ENCODE measurements around the gene TTYH1.
A peak's percentile ranks its signal among the peaks of the same experiment; 100 is the strongest.

TTYH1 gene

GRCh38 chr19:54391589-54392061, 23.6 kb upstream of the TTYH1 start:
- peak in 1 of 58 donors; percentile 2 for DNase-seq

GRCh38 chr19:54392105-54392504, 23.2 kb upstream of the TTYH1 start:
- no peak for DNase-seq

DNA sequence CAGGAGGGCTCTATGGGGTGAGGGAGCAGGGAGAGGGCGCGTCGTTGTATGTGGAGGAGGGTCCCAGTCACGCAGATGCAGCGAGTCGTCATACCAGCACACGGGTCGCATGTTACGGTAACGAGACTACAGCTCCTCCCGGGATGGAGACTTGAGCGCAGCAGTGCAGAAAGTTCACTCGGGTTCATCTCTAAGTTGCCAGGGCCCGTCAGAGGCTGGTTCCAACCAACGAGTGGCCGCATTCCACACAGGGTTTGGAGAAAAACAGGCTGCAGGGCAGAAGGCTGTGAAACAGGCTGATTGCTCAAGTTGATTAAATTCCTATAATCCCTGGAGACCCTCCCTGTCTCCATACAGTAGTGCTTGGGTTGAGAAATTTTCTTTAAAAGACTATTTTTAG, 21.9 kb upstream of the TTYH1 start:
- no peak for DNase-seq

- DNase-seq = no peak
Observed at GRCh38 chr19:54395685-54396084, 19.6 kb upstream of the TTYH1 start.

GRCh38 chr19:54399189-54399588, 16.1 kb upstream of the TTYH1 start:
- no peak for DNase-seq

- DNase-seq = no peak
Observed at GRCh38 chr19:54400913-54401312, 14.4 kb upstream of the TTYH1 start.

DNA sequence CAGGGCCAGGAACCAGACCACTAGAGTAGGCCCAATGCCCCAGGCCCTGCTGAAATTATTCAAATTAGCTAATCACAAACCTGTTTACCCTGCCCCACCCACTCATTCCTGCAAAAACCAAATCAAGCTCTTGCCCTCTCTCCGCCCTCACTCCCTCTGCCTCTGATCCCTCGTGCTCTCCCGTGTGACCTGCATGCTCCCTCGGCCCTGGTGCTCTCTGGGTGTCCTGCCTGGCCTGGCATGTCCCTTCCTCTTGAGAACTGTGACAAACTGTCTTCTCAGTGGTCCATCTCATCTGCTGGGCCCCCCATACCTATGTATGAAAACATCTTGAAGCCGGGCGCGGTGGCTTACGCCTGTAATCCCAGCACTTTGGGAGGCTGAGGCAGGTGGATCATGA, 12.2 kb upstream of the TTYH1 start:
- no peak for DNase-seq

- DNase-seq = no peak
Observed at GRCh38 chr19:54405628-54406027, 9.6 kb upstream of the TTYH1 start.

GRCh38 chr19:54407780-54408179, 7.5 kb upstream of the TTYH1 start:
- DNase-seq = no peak

DNA sequence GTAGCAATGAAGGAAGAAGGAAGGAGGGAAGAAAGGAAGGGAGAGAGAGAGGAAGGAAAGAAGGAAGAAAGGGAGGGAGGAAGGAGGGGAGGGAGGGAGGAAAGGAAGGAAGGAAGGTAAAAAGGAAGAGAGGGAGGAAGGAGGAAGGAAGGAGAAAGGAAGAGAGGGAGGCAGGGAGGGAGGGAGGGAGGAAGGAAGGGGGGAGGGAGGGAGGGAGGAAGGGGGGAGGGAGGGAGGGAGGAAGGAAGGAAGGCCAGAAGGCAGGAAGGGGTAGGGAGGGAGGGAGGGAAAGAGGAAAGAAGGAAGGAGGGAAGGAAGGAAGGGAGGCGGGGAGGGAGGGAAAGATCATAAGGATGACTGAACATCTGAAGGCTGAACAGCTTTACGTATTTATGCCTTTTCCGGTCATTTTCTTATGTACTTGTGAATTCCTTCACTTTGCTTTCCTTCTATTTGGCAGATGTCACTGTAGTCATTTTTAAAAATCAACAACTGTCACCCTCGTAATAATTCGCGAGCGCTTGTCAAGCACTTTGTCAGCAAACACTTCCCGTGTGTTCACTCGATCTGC, 6.7 kb upstream of the TTYH1 start:
- no peak for DNase-seq

DNA sequence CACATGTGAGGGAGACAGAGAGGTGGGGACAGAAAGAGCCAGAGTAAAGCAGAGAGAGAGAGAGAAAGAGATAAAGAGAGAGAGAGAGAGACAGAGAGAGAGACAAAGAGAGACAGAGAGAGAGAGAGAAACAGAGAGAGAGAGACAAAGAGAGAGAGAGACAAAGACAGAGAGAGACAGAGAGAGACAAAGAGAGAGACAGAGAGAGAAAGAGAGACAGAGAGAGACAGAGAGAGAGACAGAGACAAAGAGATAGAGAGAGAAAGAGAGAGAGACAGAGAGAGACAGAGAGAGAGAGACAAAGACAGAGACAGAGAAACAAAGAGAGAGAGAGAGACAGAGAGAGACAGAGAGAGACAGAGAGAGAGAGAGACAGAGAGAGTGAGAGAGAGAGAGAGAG, 4.2 kb upstream of the TTYH1 start:
- no peak for DNase-seq

DNA sequence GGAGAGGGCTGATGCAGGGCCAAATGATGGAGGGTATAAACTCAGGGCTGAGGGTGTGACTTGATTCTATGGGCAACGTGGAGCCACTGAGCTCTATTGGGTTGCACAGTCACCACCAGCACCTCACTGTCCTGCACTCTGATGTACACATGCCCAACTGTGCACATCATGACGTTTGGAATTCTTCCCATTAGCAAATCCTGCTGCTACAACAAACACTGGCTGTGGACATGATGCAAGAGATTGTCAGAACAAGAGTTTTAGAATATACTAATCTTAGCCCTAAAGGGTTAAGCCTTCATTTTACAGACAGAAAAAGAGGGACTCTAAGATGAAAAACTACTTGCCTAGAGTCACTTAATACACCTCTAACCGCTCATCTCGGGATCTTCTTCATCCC, 2.4 kb upstream of the TTYH1 start:
- no peak for DNase-seq

DNA sequence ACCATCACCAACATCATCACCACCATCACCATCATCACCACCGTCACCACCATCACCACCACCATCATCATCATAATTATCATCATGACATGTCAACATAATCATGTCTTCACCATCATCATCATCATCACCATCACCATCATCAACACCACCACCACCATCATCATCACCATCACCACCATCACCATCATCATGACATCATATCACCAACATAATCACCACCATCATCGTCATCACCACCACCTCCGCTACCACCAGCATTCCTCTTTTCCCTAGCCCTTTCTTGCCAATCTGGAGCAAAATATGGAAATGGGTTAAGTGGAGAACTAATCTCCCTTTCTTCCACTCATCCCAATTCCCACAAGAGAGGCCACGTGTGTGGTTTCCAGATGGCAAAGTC, 1.1 kb upstream of the TTYH1 start:
- no peak for DNase-seq

GRCh38 chr19:54415901-54416673, 823 bp downstream of the TTYH1 start:
- DNase-seq = peak in 4 of 58 donors; percentile 24 to 57 (median 38)

DNA sequence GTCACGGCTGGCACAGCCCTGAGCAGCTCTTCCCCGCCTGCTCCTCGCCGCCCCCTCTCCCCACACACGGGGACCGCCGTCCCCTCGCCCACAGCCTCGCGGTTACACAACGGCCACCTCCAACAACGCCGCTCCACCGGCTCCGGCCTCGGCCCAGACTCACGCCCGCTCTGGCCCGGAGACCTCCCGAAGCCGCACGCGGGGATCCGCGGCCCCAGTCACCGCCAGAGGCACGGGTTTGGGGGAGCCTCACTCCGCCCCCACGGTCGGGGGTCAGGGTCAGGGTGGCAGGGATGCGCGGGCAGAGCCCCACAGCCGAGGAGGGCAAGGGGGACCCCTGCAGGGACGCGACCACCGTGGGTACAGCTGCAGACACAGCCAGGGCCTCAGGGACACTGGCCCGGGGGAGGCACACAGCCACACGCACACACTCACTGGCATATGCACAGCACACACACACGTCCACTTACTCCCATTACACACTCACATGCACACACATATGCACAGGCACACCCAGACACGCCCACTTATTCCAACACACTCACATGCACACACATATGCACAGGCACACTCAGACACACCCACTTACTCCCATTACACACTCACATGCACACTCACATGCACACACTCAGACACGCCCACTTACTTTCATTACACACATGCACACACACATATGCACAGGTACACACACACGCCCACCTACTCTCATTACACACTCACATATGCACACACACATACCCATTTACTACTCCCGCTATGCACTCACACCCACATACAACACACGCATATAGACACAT, 1.6 kb downstream of the TTYH1 start:
- DNase-seq = peak in 7 of 58 donors; percentile 24 to 57 (median 49)

- peak in 46 of 58 donors; percentile 19 to 74 (median 49) for DNase-seq
Observed at GRCh38 chr19:54418030-54418929, 3.0 kb downstream of the TTYH1 start.

DNA sequence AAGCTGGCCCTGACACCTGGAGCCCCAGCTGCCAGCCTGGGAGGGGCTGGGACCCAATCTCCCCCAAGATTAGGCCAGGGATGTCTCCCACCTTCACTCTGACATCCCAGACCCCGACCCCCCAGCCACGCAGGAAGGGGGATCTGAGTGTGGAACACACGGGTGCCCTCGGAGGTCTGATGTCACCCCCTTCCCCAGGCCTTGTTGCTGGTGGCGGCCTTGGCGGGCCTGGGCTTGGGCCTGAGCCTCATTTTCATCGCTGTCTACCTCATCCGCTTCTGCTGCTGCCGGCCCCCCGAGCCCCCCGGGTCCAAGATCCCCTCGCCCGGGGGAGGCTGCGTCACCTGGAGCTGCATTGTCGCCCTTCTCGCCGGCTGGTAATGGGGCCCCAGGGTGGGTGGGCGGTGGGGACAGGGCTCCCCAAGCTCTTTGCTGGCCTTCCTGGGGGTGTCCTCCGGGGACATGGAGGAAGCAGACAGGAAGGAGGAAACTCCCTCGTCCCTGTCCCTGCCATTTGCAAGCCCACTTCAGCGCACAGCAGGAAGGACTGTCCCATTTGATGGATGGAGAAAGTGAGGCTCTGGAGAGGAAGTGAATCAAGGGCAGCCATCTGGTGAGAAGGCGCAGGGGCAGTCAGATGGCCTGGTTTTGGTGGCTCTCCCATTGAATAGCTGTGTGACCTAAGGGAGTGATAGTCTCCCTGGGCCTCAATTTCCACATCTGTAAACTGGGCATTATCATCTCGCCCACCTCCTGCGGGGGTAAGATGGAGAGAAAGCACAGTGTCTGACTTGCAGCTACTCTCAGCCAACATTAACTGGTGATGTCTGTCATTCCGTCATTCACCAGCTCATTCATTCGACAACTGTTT, 3.9 kb downstream of the TTYH1 start:
- peak in 1 of 58 donors; percentile 52 for DNase-seq

DNA sequence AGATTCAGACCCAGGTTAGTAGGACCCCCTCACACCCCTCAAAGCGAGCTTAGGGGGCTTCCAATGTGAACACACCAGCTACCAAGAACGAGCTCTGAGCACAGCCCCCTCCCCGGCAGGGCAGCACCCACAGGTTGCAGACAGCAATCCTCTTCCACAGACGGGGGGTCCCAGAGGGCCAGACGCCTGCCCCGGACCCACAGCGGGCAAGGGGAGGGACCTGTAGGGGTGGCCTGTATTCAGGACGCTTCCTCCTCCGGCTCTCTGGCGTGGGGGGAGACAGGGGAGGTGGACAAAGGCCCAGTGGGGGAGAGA, 4.8 kb downstream of the TTYH1 start:
- no peak for DNase-seq

DNA sequence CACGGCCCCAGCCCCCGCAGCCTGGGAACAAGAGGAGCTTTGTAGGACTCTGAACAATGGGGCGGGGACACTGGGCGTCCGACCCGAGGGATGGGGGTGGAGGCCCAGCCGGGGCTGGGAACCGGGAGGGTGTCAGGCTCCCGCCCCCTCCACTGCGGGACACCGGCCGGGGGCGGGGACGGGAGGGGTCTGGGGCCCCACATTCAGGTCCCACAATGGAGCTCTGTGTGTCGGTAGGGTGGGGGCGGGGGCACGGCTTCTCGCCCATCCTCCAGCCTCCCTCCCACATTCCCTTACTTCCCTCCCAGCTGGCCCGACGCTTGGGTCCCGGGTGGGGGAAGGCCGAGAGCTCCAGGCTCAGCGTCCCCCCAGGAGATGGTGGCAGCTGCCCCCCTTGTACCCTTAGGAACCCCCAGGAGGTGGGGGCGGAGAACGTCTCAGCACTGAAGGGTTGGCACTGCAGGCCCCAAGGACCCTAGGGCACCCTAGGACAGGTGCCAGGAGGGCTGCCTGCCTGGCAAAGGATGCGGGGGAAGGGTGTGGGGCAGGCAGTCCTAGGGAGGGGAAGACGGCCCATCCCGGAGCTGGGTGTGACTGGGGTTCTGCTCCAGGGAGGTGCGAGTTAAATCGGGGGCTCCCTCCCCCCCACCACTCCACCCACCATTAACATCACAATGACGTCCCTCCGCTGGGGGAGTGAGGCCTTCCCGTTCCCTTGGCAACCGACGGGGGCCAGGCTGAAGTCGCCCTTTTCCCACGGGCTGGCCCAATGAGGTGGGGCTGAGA, 5.3 kb downstream of the TTYH1 start:
- peak; percentile 73 to 99 (median 96) for DNase-seq

DNA sequence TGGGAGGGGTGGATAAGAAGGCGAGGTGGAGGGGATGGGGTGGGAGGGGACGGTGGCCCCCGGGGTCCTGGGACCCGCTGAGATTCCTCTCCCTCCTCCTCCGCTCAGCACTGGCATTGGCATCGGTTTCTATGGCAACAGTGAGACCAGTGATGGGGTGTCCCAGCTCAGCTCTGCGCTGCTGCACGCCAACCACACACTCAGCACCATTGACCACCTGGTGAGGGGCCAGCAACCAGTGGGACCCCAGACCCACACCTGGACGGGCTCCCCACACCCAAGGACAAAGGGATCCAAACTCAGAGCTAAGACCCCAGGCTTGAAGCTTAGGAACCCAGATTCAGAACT, 5.9 kb downstream of the TTYH1 start:
- DNase-seq = peak in 2 of 58 donors; percentile 89 to 90

All from anterior cingulate cortex (tissue), 58 donors.